PC-3 (cell line): Measurements from ENCODE around the gene PTP4A2.

Experiments
- EZH2 ChIP-seq: fragments of 300-600 bp; sonication (generic); IDR thresholded peaks from one replicate; pipeline ENCODE4 v1.6.1; 2017; ENCODE audit warnings: antibody characterized with exemption, mild to moderate bottlenecking, low read length; ENCODE audit not compliant: unreplicated experiment
- TF ChIP-seq, protein P1 (sequence below): fragments of 300-600 bp; sonication (generic); conservative IDR thresholded peaks from 2 replicates; pipeline ENCODE4 v1.5.1; 2017; ENCODE audit warnings: antibody characterized with exemption, low read depth, mild to moderate bottlenecking, low read length

DNA sequence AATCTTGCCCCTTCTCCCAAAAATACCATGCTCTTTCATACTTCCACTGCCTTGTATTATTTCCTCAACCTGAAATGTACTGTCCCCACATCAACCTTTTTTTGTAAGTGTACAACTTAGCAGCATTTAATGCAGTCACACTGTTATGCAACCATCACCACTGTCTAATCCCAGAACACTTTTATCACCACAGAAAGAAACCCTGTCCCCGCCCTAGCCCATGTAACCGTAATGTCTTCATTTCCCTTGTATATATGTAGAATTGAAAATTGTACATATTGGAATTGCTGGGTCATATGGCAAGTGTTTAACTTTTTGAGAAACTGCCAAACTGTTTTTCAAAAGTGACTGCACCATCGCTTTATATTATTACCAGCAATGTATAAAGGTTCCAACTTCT is 37.4 kb downstream of the PTP4A2 start:
- TF ChIP-seq, protein P1, sequence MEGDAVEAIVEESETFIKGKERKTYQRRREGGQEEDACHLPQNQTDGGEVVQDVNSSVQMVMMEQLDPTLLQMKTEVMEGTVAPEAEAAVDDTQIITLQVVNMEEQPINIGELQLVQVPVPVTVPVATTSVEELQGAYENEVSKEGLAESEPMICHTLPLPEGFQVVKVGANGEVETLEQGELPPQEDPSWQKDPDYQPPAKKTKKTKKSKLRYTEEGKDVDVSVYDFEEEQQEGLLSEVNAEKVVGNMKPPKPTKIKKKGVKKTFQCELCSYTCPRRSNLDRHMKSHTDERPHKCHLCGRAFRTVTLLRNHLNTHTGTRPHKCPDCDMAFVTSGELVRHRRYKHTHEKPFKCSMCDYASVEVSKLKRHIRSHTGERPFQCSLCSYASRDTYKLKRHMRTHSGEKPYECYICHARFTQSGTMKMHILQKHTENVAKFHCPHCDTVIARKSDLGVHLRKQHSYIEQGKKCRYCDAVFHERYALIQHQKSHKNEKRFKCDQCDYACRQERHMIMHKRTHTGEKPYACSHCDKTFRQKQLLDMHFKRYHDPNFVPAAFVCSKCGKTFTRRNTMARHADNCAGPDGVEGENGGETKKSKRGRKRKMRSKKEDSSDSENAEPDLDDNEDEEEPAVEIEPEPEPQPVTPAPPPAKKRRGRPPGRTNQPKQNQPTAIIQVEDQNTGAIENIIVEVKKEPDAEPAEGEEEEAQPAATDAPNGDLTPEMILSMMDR, result no peak
- no peak for TF ChIP-seq EZH2
